ENCODE results near the gene CTDSP2. TPM values are rescaled to one million over a fixed set of nuclear protein-coding genes. Genes with fewer than 3 reads are reported as not detected.
"Not testable (repeated sequence)": the region's sequence is repeated elsewhere in the genome, so short reads cannot be mapped to it uniquely, and the experiment has no call there.

Gene CTDSP2, protein sequence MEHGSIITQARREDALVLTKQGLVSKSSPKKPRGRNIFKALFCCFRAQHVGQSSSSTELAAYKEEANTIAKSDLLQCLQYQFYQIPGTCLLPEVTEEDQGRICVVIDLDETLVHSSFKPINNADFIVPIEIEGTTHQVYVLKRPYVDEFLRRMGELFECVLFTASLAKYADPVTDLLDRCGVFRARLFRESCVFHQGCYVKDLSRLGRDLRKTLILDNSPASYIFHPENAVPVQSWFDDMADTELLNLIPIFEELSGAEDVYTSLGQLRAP
- 27.8 and 44.0 TPM in 2 replicates for total RNA-seq (2014; rRNA removed; shearing (Covaris generic))

DNA sequence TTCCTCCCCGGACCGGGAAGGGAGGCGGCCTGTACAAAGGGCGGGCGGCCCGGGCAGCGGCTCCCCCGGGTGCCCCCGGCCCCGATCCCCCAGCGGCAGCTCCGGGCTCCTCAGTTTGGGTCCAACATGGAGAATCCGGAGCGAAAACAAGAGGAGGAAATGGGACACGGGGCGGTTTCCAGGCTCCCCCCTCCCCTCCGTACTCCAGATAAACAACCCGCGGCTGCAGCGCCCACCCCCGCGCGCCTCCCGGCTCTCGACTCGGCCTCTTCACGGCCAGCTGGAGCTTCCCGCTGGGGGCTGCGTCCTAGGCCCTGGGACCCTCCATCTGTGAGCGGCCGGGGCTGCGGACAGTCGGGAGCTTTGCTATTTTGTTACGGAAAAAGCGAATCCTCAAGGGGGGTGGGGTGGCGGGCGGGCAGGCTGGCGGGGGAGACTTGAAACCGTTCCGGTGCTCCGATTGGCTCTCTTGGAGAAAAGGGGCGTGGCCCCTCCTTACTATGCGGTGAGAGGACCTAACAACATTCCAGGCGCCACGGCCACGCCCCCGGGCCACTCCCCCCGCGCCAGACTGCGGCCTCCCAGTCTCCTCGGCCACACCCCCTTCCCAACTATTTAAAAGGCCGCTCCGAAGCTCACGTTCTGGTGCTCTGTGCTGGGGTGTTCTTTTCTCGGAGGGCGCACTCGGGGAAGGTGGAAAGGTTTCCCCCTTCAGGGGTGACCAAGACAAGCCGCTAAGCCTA is at the start of gene CTDSP2:
TSS of gene CTDSP2 (minus strand) at position 153 of the 743 bp plus-strand sequence. CDS start 294 bp downstream, outside the sequence.
- DNase-seq (ENCODE audit: low read depth) = peak; percentile 96

DNA sequence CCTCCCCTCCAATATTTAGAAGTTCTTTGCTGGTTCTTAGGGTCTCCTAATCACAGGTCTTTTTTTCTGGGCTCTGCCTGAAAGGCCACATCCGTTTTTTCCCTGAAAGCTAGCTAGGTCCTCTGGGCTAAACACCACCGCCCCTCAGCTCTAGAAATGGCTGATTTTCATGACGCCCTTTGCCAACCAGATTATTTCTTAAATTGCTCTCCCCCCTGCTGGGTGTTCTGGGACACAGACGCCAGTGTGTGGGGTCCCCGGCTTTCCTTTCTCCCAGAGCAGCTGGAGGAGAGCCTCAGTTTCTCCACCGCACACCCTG is 49.5 kb upstream of the CTDSP2 start:
- DNase-seq (ENCODE audit: low read depth) = no peak

DNA sequence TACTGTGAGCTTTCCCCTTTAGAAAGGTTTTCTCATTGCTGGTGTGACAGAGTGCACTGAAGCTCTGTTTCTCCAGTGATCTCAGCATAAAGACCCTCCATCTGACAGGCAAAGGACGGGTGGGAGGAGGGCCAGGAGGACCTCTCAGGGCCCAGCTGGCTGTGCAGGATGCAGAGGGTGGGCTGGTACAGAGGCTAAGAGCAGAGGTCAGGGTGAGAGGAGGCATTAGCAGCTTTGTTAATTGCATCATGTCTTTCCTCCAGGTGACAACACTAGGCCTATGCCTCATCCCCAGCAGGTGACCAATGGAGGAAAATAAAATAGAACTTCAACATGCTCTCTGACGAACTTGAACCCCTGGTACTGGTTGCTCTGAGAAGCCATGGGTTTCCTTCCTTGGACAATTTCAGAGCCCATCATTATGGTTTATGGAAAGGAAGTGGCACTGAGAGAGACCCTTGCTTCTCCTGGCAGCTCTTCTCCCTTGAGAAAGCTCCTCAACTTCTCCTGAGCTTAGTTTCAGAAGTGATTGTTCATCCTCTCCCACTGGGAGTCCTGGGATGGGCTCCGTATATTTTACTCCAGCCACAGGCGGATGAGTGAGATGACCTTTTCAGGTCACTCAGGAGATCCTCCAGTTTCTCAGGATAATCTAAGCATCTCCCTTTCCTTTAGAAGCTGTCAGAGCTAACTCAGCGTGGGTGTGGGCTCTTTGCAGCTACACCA is 49.0 kb upstream of the CTDSP2 start:
- DNase-seq (ENCODE audit: low read depth) = no peak

- no peak for DNase-seq (ENCODE audit: low read depth)
Observed at GRCh38 chr12:57894399-57895292, 48.1 kb upstream of the CTDSP2 start.

DNA sequence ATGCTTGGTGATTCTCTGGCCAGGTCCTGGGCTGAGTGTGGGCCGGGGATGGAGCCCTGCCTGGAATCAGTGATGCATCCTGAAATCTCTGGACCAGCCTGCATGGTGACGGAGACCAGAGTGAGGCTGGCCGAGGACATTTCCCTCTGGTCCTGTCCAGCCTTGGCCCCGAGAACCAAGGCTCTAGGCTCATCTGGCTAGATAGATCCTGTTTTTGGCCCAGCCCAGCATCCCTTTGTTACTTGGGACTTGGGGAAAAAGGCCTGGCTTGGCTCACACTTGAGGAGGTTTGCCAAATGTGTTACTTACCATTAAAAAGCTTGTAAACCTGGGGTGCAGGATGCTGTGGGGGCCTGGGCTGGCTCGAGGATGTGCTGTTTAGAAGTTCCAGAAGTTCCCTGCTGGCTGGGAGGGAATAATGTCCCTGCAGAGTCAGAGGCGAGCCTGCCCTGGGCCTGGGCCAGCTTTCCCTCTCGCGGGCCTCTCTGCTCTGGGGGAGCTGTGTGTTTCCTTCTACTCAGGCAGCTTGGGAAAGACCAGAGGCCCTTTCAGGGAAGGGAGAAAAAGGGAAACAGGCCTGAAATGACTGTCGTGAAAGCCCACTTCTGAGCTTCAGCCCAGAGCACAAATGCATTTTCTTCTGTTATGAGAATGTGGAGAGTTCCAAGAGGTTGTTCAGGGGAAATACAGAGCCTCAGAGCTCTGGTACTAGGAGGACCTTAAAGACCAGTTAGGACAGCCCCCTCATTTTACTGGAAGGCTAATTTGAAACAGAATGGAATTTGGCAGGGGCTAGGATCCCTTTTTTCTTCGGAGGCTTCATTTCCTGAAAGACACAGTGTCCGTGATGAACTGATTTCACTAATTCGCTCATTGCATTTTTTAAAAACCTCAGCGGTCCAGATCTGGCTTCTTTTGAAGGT is 47.2 kb upstream of the CTDSP2 start:
- DNase-seq (ENCODE audit: low read depth) = peak; percentile 89

DNA sequence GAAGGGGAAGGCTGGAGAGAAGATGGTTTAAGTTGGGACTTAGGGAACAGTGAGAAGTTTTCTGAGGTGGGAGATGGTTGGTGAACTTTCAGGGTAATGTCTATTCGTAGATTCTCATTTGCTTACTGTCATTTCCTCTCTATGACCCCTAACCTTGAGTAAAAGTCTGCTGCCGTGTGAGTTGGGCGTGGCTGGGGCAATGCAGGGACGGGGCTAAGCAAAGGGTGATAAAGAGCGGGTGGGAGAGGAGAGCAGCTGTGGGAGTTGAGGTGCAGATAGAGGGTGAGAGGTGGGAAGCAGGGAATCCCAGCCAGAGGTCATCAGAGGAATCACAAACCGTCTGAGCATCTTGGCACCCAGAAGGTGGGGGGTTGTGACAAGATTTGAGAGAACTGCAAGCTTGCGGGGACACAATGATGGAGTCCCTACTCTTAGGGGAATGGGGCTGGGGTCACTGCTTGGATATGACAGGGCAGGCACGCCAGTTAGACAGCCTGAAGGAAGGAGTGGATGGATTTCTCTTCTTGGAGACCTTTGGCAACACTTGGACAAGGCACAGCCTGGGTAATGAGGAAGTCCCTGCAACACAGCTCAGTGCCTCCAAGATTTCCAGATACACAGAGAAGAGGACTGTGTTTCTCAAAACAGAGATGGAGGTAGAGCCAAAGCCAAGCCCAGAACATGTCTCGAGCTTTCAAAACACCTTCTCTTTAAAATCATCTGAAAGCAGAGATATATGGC is 45.9 kb upstream of the CTDSP2 start:
- no peak for DNase-seq (ENCODE audit: low read depth)

- DNase-seq (ENCODE audit: low read depth) = no peak
Observed at GRCh38 chr12:57891542-57892228, 45.2 kb upstream of the CTDSP2 start.

- DNase-seq (ENCODE audit: low read depth) = no peak
Observed at GRCh38 chr12:57890191-57891115, 43.9 kb upstream of the CTDSP2 start.

DNA sequence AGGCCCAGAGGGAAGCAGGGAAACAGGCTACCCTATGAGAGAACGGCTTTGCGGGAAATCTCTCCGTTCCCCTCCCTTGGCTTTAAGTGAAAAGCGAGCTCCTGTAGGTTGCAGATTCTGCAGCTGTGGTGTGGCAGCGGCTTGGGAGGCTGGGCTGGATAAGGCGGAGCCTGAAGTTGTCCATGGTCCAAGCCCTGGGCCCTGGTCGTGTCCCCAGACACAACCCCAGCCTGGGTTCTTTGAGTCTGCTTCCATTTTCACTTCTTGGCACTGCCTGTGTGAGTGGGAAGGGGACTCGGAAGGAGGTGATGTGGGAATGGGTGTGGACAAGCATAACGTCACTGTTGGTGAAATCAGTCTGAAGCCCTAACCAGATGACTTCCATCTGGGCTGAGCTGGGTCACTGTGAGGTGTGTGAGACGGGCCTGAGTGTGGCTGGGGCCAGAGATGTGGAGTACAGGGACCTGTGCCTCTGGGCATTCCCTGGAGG is 43.0 kb upstream of the CTDSP2 start:
- peak; percentile 81 for DNase-seq (ENCODE audit: low read depth)

DNA sequence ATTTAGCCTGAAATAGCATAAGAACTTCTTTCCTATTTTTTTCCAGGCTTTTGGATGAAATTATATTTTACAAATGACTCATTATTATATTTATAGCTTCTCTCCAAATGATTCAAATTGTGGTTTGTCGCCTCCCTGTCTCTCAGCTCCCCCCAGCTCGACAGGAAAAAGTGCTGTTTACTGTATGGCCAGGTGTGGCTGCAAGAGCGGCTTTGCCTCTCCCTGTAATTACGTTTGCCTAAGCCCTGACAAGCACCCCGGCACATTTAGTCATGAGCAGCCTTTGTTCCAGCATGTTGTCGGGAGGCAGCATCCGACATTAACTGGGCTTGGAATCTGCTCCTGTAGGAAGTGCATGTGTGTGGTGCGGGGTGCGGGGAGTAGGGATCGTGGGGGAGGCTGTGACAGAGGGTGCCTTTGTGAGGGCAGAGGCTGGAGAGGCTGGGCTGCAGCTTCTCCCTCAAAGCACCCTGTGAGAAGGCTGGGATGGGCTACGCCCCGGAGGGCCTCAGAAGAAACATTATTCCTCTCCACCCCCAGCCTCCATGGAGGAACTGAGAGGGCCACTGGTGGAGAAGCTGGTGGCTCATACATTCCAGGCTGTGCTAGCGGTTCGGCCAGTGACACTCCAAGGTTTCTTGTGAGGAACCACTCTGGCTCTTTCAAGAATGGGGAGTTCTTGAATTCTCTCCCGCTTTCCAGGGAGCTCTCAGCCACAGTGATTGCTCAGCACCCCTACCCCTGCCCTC is 42.1 kb upstream of the CTDSP2 start:
- DNase-seq (ENCODE audit: low read depth) = peak; percentile 76

DNA sequence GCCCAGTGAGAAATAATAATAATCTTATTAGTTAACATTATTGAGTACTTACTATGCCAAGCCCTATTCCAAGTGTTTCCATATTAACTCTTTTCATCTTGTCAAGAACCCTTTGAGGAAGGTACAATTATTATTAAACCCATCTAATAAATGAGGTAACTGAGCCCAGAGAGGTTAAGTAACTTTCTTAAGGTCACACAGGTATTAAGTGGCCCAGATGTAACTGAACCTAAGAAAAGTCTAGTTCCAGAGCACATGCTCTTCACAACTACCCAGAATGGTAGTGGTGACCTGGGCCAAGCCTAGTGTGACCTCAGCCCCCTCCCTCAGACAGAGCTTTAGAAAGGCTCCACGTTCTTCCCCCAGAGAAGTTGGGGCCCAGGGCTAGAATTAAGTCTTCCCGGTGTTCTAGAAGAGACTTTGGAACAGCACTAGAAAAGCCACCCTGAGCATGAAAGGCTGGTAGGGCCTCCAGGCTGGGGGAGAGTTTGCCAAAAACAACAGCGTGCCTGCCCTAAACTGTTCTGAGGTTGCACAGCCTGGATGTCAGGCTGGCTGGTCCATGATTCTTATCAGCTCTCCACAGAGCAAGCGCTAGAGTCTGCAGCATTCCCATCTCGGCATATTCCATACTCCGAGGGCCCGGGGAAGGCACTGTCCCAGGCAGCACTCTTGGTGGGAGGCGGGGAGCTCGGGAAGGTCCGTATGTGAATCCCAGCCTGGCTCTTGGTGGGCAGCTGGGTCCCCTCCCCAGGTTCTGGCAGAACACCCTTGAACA is 41.3 kb upstream of the CTDSP2 start:
- peak; percentile 91 for DNase-seq (ENCODE audit: low read depth)

DNA sequence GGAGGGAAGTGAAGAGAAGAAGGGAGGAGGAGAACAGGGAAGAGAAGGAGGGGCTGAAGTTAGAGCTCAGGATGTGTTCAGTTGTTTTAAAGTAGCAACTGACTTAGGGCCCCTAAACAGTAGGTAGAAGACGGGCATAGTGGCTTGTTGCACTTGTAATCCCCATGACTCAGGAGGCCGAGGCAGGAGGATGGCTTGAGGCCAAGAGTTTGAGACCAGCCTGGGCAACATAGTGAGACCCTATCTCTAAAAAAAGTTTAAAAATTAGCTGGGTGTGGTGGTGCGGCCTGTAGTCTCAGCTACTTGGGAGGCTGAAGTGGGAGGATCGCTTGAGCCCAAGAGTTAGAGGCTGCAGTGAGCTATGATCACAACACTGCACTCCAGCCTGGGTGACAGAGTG is 40.4 kb upstream of the CTDSP2 start:
- not testable (repeated sequence) for DNase-seq (ENCODE audit: low read depth)

GRCh38 chr12:57886542-57886941 is 40.0 kb upstream of the CTDSP2 start:
- DNase-seq (ENCODE audit: low read depth) = no peak

- DNase-seq (ENCODE audit: low read depth) = no peak
Observed at GRCh38 chr12:57885207-57885606, 38.7 kb upstream of the CTDSP2 start.

GRCh38 chr12:57883700-57884099 is 37.2 kb upstream of the CTDSP2 start:
- no peak for DNase-seq (ENCODE audit: low read depth)

DNA sequence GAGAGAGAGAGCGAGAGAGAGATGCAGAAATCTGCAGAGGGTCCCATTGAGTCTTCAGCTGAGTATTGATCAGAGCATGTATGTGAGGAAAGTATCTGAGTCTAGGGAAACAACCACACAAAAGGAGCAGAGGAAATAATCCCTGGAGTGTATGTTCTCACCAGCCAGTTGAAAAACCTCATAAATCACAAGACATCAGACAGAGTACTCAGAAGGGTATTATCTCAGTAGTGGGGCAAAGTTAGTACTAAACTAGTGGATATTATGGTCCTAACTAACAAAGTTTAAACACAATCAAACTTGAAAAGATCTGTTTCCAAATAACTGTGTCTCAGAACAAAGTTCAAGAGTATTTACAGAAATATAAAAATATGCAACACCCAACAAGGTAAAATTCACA is 36.5 kb upstream of the CTDSP2 start:
- no peak for DNase-seq (ENCODE audit: low read depth)
